ENCODE measurements around the gene UBE3C.
A peak's percentile ranks its signal among the peaks of the same experiment; 100 is the strongest.

DNA sequence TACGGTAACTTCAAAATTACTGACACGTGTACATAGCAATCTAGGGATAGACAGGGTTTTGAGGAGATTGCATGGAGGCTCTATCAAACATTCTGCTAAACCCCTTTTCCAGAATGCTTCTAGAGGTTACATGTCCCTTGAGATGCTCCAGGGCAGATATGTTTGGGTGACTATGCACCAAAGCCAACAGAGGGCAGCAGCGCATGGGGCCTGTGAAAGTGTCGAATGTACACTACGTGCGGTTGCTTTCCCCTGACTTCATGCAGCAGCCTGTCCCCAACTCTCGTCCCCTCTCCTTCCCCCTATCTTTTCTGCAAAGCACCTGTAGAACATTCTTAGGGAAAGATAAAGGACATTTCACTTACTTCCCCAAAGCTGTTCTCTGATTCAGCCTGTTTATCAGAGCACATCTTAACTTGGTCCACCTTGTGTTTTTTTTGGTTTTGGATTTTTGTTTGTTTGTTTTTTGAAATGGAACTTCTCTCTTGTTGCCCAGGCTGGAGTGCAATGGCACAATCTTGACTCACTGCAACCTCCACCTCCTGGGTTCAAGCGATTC, 90.2 kb downstream of the UBE3C start:
- TF ChIP-seq, protein P1, sequence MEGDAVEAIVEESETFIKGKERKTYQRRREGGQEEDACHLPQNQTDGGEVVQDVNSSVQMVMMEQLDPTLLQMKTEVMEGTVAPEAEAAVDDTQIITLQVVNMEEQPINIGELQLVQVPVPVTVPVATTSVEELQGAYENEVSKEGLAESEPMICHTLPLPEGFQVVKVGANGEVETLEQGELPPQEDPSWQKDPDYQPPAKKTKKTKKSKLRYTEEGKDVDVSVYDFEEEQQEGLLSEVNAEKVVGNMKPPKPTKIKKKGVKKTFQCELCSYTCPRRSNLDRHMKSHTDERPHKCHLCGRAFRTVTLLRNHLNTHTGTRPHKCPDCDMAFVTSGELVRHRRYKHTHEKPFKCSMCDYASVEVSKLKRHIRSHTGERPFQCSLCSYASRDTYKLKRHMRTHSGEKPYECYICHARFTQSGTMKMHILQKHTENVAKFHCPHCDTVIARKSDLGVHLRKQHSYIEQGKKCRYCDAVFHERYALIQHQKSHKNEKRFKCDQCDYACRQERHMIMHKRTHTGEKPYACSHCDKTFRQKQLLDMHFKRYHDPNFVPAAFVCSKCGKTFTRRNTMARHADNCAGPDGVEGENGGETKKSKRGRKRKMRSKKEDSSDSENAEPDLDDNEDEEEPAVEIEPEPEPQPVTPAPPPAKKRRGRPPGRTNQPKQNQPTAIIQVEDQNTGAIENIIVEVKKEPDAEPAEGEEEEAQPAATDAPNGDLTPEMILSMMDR (IDR thresholded peaks at IDR 0.05), result peak in 1 of 7 experiments; percentile 7
- TF ChIP-seq POLR2A (IDR thresholded peaks at IDR 0.05), result no peak
